Thoracic aorta (tissue), 2 donors: ENCODE measurements around the gene KDM6A. TPM values are rescaled to one million over a fixed set of nuclear protein-coding genes. Genes with fewer than 3 reads are reported as not detected.
"Not testable (repeated sequence)": the region's sequence is repeated elsewhere in the genome, so short reads cannot be mapped to it uniquely, and the experiment has no call there.

Experiments used
- ATAC-seq: fragments of 150-250 bp; one replicate; pipeline ENCODE4 v1.8.0; 2017; ENCODE audit warnings: low read depth; ENCODE audit not compliant: insufficient number of reproducible peaks, low FRiP score
- DNase-seq: peaks from one replicate; pipeline ENCODE4 v3.0.0-alpha.2; 2020; ENCODE audit warnings: low spot score
- H3K27ac ChIP-seq, 2 donors: fragments of 200-600 bp; sonication (generic); 1 replicate in 1 of 2; 2 replicates in 1 of 2; pipeline ENCODE4 v1.5.1; 2016; ENCODE audit warnings: mild to moderate bottlenecking in 2 of 2, moderate library complexity in 2 of 2
- H3K27me3 ChIP-seq: fragments of 200-600 bp; sonication (generic); replicated peaks from 2 replicates; pipeline ENCODE4 v1.6.0; 2016; ENCODE audit warnings: mild to moderate bottlenecking; ENCODE audit not compliant: insufficient read depth
- H3K36me3 ChIP-seq: fragments of 200-600 bp; sonication (generic); one replicate; pipeline ENCODE4 v1.5.1; 2016
- H3K4me1 ChIP-seq, 2 donors: fragments of 200-600 bp; sonication (generic); 1 replicate in 1 of 2; 2 replicates in 1 of 2; pipeline versions ENCODE4 v1.5.1 to v1.6.0; 2016; ENCODE audit warnings: low read depth in 2 of 2, mild to moderate bottlenecking in 1 of 2; ENCODE audit not compliant: control insufficient read depth in 1 of 2
- H3K4me3 ChIP-seq: fragments of 200-600 bp; sonication (generic); 2 replicates; pipeline ENCODE4 v1.5.1; 2016; ENCODE audit warnings: mild to moderate bottlenecking
- H3K9me3 ChIP-seq: fragments of 200-600 bp; sonication (generic); 2 replicates; pipeline ENCODE4 v1.5.1; 2016
- CTCF ChIP-seq: fragments of 200-600 bp; sonication (generic); IDR thresholded peaks from one replicate; pipeline ENCODE4 v1.5.1; 2019; ENCODE audit warnings: antibody characterized with exemption
- total RNA-seq, 2 donors: library from RNA; depleted of rRNA; stranded (reverse); fragments of >200 nt; gene quantifications; one replicate each; pipeline versions ENCODE4 v1.1.0 to v1.2.3, GENCODE V29; 2016

Gene KDM6A
- 10 to 100 TPM; 18.3 to 26.9 TPM for total RNA-seq

- TF ChIP-seq CTCF = no peak
- Histone ChIP-seq H3K4me3 (peak within 1 kb of the TSS; percentile 91), H3K9me3 (no peaks in the 10 kb centered on the region), H3K27ac (peak within 1 kb of the TSS; percentile 96 to 97), H3K4me1 (peaks cover 0 to 8% of the 10 kb centered on the region in 2 donors), H3K27me3 (no peaks in the 10 kb centered on the region), H3K36me3 (no peaks in the 10 kb centered on the region)
- DNase-seq (peak; percentile 88), ATAC-seq (peak; percentile 91)
Measured at GRCh38 chrX:44872821-44873414, at the start of gene KDM6A. KDM6A (plus strand) TSS chrX:44873188; CDS start chrX:44873552, 364 bp downstream.

GRCh38 chrX:44823193-44823592, 49.8 kb upstream of the KDM6A start:
- not testable (repeated sequence) for H3K4me1 ChIP-seq, H3K36me3 ChIP-seq, ATAC-seq, H3K9me3 ChIP-seq, DNase-seq, H3K4me3 ChIP-seq, H3K27me3 ChIP-seq, H3K27ac ChIP-seq

- H3K36me3 ChIP-seq = no peaks in the 10 kb centered on the region
- DNase-seq = no peak
- no peak for ATAC-seq
- no peaks in the 10 kb centered on the region for H3K27me3 ChIP-seq
- no peak overlapping the region for H3K27ac ChIP-seq
- no peak overlapping the region for H3K4me3 ChIP-seq
- H3K9me3 ChIP-seq = no peaks in the 10 kb centered on the region
- TF ChIP-seq CTCF = no peak
- no peaks in the 10 kb centered on the region for H3K4me1 ChIP-seq
Measured at GRCh38 chrX:44828008-44828605, 44.9 kb upstream of the KDM6A start.

GRCh38 chrX:44829832-44830231, 43.2 kb upstream of the KDM6A start:
- no peak overlapping the region for H3K27ac ChIP-seq
- TF ChIP-seq CTCF = no peak
- H3K36me3 ChIP-seq = no peaks in the 10 kb centered on the region
- H3K27me3 ChIP-seq = no peaks in the 10 kb centered on the region
- no peaks in the 10 kb centered on the region for H3K4me1 ChIP-seq
- ATAC-seq (no peak), DNase-seq (no peak)
- H3K9me3 ChIP-seq = no peaks in the 10 kb centered on the region
- H3K4me3 ChIP-seq = no peak overlapping the region

- TF ChIP-seq CTCF = no peak
- no peak for DNase-seq
Measured at GRCh38 chrX:44842550-44843317, 30.3 kb upstream of the KDM6A start.

More at GRCh38 chrX:44842550-44843317, 30.3 kb upstream of the KDM6A start:
- Histone ChIP-seq H3K4me1 (no peaks in the 10 kb centered on the region), H3K27ac (no peak overlapping the region), H3K27me3 (no peaks in the 10 kb centered on the region), H3K4me3 (no peak overlapping the region), H3K9me3 (no peaks in the 10 kb centered on the region), H3K36me3 (no peaks in the 10 kb centered on the region)
- ATAC-seq = no peak
